NCI-H446 (cell line): ENCODE data around the gene ZNF333.
"Not testable (repeated sequence)": the region's sequence is repeated elsewhere in the genome, so short reads cannot be mapped to it uniquely, and the experiment has no call there.

ENCODE experiments used
- DNase-seq, 2 experiments: peaks; one replicate each; lab custom pipeline; 2025; lab: John Stamatoyannopoulos, UW

ZNF333 gene

DNA sequence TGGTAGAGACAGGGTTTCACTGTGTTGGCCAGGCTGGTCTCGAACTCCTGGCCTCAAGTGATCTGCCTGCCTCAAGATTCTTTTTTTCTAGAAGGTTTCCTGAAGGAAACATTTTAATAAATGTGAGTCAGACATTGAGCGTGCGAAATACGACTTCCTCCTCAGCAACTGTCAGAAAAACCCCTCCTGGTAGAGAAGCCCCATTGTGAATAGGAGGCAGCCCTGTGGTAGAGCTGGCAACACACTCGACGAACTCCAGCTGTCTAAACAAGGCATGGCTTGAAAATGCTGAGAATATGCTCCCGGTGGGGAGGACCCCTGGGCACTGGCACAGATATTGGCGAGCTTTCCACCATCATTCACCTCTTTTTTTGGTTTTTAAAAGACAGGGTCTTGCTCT is 9.8 kb downstream of the ZNF333 start:
- DNase-seq: no peak

- DNase-seq: no peak
Observed at GRCh38 chr19:14700711-14701375, 11.0 kb downstream of the ZNF333 start.

DNA sequence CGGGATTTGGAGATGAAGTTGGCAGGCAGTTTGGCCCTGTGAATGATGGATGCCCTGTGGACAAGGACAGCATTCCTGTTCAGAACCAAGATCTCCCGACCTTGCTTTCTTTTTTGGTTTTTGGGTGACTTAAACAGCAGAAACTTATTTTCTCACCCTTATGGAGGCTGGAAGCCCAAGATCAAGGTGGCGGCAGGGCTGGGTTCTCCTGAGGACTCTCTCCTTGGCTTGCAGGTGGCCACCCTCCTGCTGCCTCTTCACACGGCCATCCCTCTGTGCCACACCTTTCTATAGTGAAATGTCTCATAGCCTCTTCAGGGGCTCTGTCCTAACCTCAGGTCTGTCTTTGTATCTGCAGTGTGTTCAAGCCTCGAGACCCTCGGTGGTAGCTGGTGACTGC is 14.0 kb downstream of the ZNF333 start:
- no peak for DNase-seq

GRCh38 chr19:14704450-14704849 is 14.6 kb downstream of the ZNF333 start:
- no peak for DNase-seq

DNA sequence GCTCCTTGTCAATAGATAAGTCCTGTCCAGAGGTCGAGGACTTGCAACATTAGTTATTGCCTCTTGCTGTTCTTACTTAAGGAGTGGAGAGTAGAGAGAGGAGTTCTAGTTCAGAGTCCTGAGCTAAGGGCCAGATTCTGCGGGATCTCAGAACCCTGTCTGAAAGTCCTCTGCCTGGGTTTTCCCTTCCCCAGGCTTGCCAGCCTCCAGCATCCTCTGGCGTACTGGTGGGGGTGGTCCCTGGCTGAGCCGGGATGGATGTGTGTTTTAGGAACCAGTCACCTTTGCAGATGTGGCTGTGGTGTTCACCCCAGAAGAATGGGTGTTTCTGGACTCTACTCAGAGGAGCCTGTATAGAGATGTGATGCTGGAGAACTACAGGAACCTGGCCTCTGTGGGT is 26.0 kb downstream of the ZNF333 start:
- no peak for DNase-seq

- no peak for DNase-seq
Observed at GRCh38 chr19:14718522-14719116, 28.8 kb downstream of the ZNF333 start.

GRCh38 chr19:14719162-14719561 is 29.3 kb downstream of the ZNF333 start:
- no peak for DNase-seq

DNA sequence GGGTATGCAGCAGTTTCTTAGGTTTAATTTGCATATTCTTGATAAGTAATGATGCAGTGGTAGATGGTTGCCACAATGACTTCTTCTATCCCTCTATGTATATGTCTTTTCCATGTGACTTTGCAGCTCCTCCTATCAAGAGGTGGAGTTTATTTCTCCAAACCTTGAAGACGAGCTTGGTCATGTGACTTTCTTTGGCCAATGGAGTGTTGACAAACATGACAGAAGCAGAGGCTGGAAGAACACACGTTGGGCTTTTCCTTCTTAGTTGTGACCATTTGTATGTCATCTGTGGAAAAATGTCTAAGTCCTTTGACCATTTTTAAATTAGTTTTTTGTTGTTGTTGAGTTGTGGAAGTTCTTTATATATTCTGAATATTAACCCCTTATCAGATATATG is 32.3 kb downstream of the ZNF333 start:
- no peak for DNase-seq

DNA sequence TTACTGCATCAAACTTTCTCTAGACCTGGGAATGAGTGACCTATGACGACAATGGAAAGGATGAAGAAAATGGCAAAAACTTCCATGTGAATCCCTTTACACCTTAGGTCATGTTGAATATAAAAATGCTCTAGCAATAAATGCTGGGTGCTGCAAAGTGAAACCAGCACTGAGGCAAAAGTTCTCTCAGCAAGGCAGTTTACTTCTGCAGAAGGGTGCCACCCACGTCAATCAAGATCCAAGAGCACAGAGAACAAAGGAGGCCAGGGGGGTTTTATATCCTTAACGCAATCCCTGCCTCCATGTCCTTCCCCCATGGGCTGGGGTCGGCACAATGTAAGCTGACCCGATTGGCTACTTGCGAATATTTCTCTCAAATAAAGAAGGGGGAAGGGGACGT is 38.7 kb downstream of the ZNF333 start:
- no peak for DNase-seq

DNA sequence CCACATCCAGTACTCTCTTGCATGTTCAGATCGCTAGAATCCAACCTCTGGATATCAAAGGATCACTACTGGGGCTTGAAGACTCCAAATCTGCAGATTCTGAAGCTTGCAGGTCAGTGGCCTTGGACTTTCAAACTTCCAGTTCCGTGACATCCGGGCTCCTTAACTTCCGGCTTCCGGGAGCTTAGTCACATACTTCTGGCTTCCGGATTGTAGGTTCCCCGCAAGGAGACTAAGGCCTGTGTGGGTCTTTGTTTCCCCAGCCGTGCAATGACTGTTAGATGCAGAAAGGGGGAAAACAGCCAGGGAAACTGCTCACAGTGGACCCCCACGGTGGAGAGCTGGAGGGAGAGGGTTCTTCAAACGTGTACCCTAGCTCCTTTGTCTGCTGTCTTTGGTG is 41.4 kb downstream of the ZNF333 start:
- DNase-seq: no peak

DNA sequence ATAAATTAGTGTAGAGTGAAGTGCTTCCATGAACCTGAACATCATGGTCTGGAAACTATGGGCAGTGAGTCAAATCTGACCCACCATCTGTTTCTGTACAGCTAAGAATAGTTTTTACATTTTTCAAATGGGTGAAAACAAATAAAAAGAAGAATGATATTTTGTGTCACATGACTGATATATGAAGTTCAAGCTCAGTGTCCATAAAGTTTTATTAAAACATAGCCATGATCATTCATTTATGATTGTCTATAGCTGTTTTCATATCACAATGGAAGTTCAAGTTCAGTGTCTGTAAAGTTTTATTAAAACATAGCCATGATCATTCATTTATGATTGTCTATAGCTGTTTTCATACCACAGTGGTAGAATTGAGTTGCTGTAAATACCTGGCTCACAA is 42.7 kb downstream of the ZNF333 start:
- no peak for DNase-seq

- DNase-seq: no peak
Observed at GRCh38 chr19:14733574-14733973, 43.7 kb downstream of the ZNF333 start.

- no peak for DNase-seq
Observed at GRCh38 chr19:14735915-14736314, 46.1 kb downstream of the ZNF333 start.

GRCh38 chr19:14746886-14747285 is 57.0 kb downstream of the ZNF333 start:
- DNase-seq: no peak

GRCh38 chr19:14748601-14749000 is 58.8 kb downstream of the ZNF333 start:
- no peak for DNase-seq

DNA sequence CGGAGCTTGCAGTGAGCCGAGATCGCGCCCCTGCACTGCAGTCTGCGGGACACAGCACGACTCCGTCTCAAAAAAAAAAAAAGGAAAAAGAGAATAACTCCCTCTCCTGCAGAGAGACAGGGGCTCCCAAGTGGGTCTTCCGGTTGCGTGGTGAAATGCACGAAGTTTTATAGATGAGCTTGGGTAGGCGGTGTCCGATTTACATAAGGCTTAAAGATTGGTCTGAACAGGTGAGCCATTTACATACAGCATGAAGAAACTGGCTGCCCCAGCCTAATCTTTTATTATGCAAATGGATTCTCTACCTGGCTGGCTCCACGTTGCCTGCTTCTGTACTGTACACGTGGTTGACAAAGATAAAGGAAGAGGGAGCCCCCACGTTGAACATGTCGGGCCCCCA is 69.0 kb downstream of the ZNF333 start:
- no peak for DNase-seq

GRCh38 chr19:14761607-14762006 is 71.8 kb downstream of the ZNF333 start:
- DNase-seq: no peak

GRCh38 chr19:14762111-14762510 is 72.3 kb downstream of the ZNF333 start:
- no peak for DNase-seq

DNA sequence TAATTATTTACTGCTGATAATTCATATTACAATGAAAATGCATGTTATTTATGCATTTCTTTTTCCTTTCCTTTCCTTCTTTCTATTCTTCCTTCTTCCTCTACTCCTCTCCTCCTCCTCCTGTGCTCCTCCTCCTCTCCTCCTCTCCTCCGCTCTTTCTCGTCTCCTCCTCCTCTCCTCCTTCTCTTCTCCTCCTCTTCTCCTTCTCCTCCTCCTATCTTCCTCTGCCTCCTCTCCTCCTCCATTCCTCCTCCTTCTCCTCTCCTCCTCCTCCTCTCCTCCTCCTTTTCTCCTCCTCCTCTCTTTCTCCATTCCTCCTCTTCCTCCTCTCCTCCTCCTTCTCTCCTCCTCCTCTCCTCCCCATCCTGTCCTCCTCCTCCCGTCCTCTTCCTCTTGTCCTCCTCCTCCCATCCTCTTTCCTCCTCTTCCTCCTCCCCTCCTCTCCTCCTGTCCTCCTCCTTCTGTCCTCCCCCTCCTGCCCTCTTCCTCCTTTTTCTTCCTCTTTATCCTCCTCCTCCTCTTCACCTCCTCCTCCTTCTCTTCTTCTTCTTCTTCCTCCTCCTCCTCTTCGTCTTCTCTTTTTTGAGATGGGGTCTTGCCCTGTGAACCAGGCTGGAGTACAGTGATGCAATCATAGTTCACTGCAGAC is 73.8 kb downstream of the ZNF333 start:
- DNase-seq: no peak

GRCh38 chr19:14764401-14764800 is 74.6 kb downstream of the ZNF333 start:
- no peak for DNase-seq

GRCh38 chr19:14765403-14765802 is 75.6 kb downstream of the ZNF333 start:
- not testable (repeated sequence) for DNase-seq

DNA sequence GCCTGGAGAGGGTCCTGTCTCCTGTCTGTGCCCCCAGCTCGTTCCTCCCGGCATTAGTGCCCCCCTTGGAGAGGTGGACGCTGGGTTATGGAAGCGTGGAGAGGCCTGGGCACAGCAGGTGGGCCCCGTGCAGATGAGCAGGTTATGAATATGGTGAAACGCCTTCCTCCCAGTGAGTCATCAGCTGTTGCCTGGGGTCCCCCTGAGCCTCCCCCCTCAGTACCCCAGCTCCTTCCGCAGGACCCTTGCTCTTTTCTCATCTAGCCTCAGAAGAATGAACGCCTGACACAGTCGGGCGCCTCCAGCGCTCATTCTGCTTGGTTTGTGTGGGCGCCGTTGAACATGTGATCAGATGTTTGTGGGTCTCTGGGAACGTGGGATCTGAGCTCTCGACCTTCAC is 76.0 kb downstream of the ZNF333 start:
- DNase-seq: not testable (repeated sequence)

- no peak for DNase-seq
Observed at GRCh38 chr19:14767466-14767971, 77.7 kb downstream of the ZNF333 start.
